ENCODE data around the gene GABRP. TPM values are rescaled to one million over a fixed set of nuclear protein-coding genes. Genes with fewer than 3 reads are reported as not detected.

The GABRP gene
- total RNA-seq, 2 experiments from 2014 or later, result not detected

- Histone ChIP-seq H2AFZ (ENCODE audit: low read length) (no peak overlapping the region), H3K9me2 (ENCODE audit: insufficient read depth, low read length) (no peaks in the 10 kb centered on the region), H3K27ac (ENCODE audit: low read depth, low read length, poor library complexity, severe bottlenecking) (no peak overlapping the region), H3K9me3 (ENCODE audit: low read length) (no peaks in the 10 kb centered on the region), H3K79me2 (ENCODE audit: insufficient read depth, low read depth, low read length) (no peaks in the 10 kb centered on the region), H3K4me3 (ENCODE audit: low read depth, low read length, poor library complexity, severe bottlenecking) (no peak overlapping the region), H3K36me3 (ENCODE audit: insufficient read depth, low read length) (no peaks in the 10 kb centered on the region), H4K20me1 (ENCODE audit: insufficient read depth, low read length) (no peaks in the 10 kb centered on the region), H3K4me1 (ENCODE audit: insufficient read depth, low read length, poor library complexity, severe bottlenecking) (no peaks in the 10 kb centered on the region), H3K4me2 (ENCODE audit: low read length) (no peak overlapping the region)
- no peak for DNase-seq (ENCODE audit: low spot score)
- BruUV-seq (replicated peaks), result no TSS peak
- no peak for TF ChIP-seq EZH2phosphoT487 (IDR thresholded peaks at IDR 0.05; ENCODE audit: borderline replicate concordance, low read depth, low read length)
- no peak for TF ChIP-seq CTCF (conservative IDR thresholded peaks at IDR 0.05; ENCODE audit: low read length)
- ChIA-PET POLR2A (interaction anchor here (1.4 kb wide), 1 partner anchor 8 kb away, joined by 3 read pairs; no protein-coding TSS in a partner anchor), CTCF (ENCODE audit: unreplicated experiment) (no interaction called here)
- intact Hi-C loops (cut with micrococcal nuclease; ENCODE audit: unreplicated experiment), result no loop called here
These were observed 14.3 kb upstream of the GABRP start for GRCh38 chr5:170769246-170769645.

- Histone ChIP-seq H3K9me3 (ENCODE audit: low read length) (no peaks in the 10 kb centered on the region), H3K27ac (ENCODE audit: low read depth, low read length, poor library complexity, severe bottlenecking) (no peak overlapping the region), H3K4me3 (ENCODE audit: low read depth, low read length, poor library complexity, severe bottlenecking) (no peak overlapping the region), H3K79me2 (ENCODE audit: insufficient read depth, low read depth, low read length) (no peaks in the 10 kb centered on the region), H3K36me3 (ENCODE audit: insufficient read depth, low read length) (no peaks in the 10 kb centered on the region), H4K20me1 (ENCODE audit: insufficient read depth, low read length) (no peaks in the 10 kb centered on the region), H3K4me1 (ENCODE audit: insufficient read depth, low read length, poor library complexity, severe bottlenecking) (no peaks in the 10 kb centered on the region), H3K9me2 (ENCODE audit: insufficient read depth, low read length) (no peaks in the 10 kb centered on the region), H3K4me2 (ENCODE audit: low read length) (no peak overlapping the region), H2AFZ (ENCODE audit: low read length) (no peak overlapping the region)
- intact Hi-C loops (cut with micrococcal nuclease; ENCODE audit: unreplicated experiment), result no loop called here
- no peak for DNase-seq (ENCODE audit: low spot score)
- no TSS peak for BruUV-seq (replicated peaks)
- CTCF ChIA-PET (ENCODE audit: unreplicated experiment), result no interaction called here
- POLR2A ChIA-PET, result interaction anchor here (1.4 kb wide), 1 partner anchor 8 kb away, joined by 3 read pairs; no protein-coding TSS in a partner anchor
- TF ChIP-seq CTCF (conservative IDR thresholded peaks at IDR 0.05; ENCODE audit: low read length) (no peak), EZH2phosphoT487 (IDR thresholded peaks at IDR 0.05; ENCODE audit: borderline replicate concordance, low read depth, low read length) (no peak)
These were observed 13.6 kb upstream of the GABRP start for GRCh38 chr5:170769898-170770416.

GRCh38 chr5:170771496-170771895 lies 12.0 kb upstream of the GABRP start:
- TF ChIP-seq CTCF (conservative IDR thresholded peaks at IDR 0.05; ENCODE audit: low read length) (no peak), EZH2phosphoT487 (IDR thresholded peaks at IDR 0.05; ENCODE audit: borderline replicate concordance, low read depth, low read length) (no peak)
- no peak overlapping the region for H3K4me3 ChIP-seq (ENCODE audit: low read depth, low read length, poor library complexity, severe bottlenecking)
- DNase-seq (ENCODE audit: low spot score), result no peak
- H3K9me3 ChIP-seq (ENCODE audit: low read length), result no peaks in the 10 kb centered on the region
- intact Hi-C loops (cut with micrococcal nuclease; ENCODE audit: unreplicated experiment), result no loop called here
- H3K79me2 ChIP-seq (ENCODE audit: insufficient read depth, low read depth, low read length), result no peaks in the 10 kb centered on the region
- ChIA-PET CTCF (ENCODE audit: unreplicated experiment) (no interaction called here), POLR2A (no interaction called here)
- H3K4me1 ChIP-seq (ENCODE audit: insufficient read depth, low read length, poor library complexity, severe bottlenecking), result peaks cover 7% of the 10 kb centered on the region
- no peak overlapping the region for H3K4me2 ChIP-seq (ENCODE audit: low read length)
- BruUV-seq (replicated peaks), result no TSS peak
- H3K9me2 ChIP-seq (ENCODE audit: insufficient read depth, low read length), result no peaks in the 10 kb centered on the region
- H2AFZ ChIP-seq (ENCODE audit: low read length), result no peak overlapping the region
- no peak overlapping the region for H3K27ac ChIP-seq (ENCODE audit: low read depth, low read length, poor library complexity, severe bottlenecking)
- no peaks in the 10 kb centered on the region for H4K20me1 ChIP-seq (ENCODE audit: insufficient read depth, low read length)
- no peaks in the 10 kb centered on the region for H3K36me3 ChIP-seq (ENCODE audit: insufficient read depth, low read length)
